Measurements from ENCODE around the gene POFUT2.

The POFUT2 gene

DNA sequence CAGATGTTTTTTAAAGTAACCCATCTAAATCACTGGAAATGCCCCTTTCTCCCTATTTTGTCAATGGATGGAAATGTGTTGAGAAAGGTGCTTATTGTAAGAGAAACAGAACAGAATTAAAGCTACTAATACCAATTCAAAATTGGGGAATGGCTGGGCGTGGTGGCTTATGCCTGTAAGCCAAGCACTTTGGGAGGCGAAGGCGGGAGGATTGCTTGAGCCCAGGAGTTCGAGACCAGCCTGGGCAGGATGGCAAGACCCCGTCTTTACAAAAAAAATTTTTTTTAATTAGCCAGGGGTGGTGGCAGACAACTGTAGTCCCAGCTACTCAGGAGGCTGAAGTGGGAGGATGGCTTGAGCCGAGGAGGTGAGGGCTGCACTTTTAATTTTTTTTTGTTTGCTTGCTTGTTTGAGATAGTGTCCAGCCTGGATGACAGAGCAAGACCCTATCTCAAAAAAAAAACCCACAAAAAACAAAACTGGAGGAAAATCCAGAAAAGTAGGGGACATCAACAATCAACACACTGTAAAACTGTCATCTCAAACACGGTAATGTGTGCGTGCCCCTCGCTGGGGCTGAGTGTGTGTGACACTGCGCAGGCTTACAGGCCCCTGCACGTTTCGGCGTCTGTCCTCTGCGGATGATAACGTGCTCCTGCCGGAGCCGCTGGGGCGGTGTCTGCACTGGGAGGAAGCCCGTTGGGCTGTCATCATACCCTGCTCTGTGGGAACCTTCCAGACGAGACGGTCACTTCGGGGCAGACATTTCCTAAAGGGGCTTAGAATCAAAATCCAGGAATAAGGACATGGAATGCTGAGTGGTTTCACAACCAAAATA is 11.6 kb upstream of the POFUT2 start:
- no peak for DNase-seq (ENCODE audit: low read depth in 2 of 3, low spot score in 1 of 3)

DNA sequence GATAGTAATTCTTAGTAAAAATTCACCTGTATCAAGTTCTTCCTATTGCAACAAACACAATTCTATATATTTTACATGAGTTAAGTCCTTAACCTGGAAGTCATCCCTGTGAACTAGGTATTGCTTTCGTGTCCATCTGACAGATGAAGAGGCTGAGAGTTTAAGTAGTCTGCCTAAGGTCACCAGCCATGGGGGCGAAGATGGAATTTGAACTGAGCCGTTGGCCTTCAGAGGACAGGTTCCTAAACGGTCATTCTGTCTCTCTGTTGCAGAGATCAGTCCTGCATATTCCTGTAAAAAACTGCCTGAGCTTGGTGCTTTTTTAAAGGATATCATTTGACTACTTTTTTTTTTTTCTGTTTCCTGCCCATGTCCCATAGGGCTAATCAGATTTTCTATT is 10.2 kb upstream of the POFUT2 start:
- DNase-seq (ENCODE audit: low read depth in 2 of 3, low spot score in 1 of 3): no peak

DNA sequence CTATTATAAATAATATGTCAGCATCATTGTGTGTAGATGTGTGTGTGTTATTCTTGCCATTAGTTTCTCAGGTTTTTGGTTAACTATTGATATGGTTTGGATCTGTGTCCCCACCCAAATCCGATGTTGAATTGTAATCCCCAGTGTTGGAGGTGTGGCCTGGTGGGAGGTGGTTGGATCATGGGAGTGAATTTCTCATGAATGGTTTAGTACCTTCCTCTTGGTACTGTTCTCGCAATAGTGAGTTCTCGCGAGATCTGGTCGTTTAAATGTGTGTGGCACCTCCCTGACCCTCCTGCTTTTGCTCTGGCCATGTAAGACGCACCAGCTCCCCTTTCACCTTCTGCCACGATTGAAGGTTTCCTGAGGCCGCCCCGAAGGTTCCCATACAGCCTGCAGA is 9.6 kb upstream of the POFUT2 start:
- DNase-seq (ENCODE audit: low read depth in 2 of 3, low spot score in 1 of 3): no peak

GRCh38 chr21:45296638-45297037 is 8.9 kb upstream of the POFUT2 start:
- DNase-seq (ENCODE audit: low read depth in 2 of 3, low spot score in 1 of 3): no peak

DNA sequence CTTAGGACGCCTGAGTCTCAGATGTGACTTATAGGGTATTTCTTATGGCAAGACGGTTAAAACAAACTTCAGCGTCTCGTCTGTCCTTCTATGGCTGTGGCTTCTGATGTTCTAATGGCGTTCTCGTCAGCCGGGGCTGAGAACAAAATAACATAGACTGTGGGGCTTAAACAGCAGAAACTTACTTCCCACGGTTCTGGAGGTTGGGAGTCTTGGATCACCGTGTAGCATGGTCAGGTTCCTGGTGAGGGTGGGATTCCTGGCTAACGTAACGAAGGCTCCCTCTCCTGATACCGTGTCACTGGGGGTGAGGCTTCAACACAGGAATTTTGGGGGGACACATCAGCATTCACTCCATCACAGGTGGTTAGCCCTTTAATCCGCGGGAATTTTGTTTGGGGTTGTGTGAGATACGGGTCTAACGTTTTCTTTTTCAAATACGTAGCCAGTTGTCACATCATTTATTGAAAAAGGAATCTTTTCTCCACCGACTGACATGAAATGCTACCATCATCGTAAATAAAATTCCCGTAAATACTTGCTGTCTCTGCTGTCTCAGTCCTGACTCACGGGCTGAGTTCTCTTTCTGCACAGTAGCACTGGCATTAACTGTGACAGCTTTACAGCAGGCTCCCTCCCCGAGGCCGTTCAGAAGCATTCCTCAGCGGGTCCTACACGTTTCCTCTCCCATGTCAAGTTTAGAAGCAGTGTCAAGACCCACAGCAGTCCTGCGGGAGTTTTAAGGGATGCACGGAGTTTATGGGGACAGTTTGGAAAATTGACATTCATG is 8.1 kb upstream of the POFUT2 start:
- no peak for DNase-seq (ENCODE audit: low read depth in 2 of 3, low spot score in 1 of 3)

DNA sequence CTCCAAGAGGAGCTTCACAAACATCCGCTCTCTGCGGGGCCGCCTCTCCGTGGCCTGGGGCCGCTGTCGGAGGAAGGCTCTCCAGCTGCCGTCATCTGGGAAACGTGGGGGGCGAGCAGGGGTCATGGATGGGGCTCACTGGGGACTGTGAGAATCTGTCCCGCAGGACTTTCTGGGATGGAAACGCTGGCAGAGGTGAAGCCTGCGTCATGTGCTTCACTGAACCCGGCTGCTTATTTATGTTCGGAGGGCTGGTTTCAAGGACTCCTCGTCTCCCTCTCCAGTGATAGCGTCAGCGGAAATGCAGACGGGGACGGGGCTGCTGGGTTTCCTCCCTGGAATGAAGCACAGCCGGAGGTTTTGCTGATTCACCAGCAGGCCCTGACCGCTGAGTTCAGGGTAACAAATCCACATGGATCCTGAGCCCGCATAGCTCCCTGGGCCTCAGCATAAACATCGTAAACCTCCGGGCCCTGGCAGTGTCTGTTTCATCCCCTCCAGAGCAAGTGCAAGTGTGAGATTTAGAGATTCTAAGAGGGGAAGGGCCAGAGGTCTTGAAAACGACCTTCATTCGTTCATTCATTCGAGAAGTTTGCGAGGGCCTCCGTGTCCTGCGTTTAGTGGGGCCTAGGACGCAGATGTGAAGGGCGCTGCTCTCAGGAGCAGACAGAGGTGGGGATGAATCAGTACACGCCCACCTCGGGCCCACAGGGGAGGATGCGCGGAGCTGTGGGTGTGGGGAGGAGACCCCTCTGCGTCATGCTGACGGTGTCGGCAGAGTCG is 7.0 kb upstream of the POFUT2 start:
- DNase-seq (ENCODE audit: low read depth in 2 of 3, low spot score in 1 of 3): no peak

- DNase-seq (ENCODE audit: low read depth in 2 of 3, low spot score in 1 of 3): no peak
Observed at GRCh38 chr21:45293726-45294401, 6.2 kb upstream of the POFUT2 start.

GRCh38 chr21:45293220-45293725 is 5.6 kb upstream of the POFUT2 start:
- DNase-seq (ENCODE audit: low read depth in 2 of 3, low spot score in 1 of 3): no peak

DNA sequence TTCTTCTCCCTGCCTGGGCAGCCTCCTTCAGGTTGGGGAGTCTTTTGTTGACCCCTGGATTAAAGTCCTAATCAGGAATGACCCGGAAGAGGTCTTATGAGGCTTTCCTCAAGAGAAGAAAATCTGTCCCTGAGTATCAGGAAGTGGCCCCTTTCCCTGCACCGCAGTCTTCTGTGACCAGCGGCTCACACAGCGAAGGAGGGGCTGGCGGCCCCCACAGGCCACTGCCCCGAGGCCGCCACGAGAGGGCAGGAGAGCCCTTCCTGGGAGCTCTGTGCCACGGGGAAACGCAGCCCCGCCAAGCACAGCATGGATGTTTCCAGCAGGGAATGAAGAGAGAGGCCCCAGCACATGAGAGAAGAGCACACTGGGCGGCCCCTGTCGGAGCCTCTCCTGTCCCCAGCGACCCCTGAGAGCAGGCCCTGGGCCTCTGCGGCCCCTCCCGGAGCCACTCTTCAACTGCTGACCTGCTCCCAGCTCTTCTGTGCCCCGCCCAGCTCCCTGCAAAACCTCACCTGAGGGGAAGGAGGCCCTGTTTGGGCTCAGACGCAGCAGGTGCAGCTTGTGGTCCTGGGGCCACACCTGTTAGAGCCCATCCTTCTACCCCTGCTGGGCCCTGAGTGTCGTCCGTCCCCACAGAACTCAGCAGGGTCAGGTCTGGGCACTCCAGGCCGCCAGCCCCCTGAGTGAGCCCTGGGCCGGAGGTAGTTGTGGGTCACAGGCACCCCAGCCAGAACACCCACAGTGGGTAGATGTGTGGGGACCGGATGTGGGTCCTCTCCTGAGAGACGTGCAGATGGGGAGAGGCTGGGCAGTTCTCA is 4.9 kb upstream of the POFUT2 start:
- DNase-seq (ENCODE audit: low read depth in 2 of 3, low spot score in 1 of 3): peak; percentile 44 to 66 (median 48)

DNA sequence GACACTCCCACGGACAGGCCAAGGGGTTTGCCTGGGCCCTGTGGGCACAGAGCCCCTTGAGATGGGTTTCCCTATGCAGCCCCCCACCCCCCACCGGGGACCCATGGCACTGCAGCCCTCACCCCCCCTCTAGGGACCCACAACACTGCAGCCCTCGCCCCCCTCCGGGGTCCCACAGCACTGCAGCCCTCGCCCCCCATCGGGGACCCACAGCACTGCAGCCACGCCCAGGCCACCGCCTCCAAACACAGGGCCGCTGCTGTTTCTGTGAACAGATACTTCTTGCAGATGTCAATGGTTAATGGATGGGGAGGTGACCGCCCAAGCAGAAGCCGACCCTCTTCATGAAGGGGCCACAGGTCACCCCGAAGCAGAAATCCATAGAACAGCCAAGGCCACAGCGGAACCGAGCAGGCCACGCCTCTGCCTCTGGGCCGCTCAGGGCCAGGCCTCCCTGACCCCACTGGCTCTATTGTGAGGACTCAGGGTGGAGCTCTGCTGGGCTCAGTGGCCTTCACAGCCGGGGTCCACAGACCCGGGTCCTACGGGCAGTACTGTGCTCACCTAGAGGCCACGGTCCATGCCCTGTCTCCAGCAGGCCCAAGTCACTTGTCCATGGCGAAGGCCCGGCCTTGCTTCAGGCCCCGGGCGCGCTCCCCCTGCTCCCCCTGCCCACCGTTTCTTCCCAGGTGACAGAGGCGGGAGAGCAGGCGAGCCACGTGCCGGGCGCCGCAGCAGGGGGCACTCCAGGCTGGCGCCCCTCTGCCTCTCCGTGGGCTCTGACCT is 4.1 kb upstream of the POFUT2 start:
- no peak for DNase-seq (ENCODE audit: low read depth in 2 of 3, low spot score in 1 of 3)

DNA sequence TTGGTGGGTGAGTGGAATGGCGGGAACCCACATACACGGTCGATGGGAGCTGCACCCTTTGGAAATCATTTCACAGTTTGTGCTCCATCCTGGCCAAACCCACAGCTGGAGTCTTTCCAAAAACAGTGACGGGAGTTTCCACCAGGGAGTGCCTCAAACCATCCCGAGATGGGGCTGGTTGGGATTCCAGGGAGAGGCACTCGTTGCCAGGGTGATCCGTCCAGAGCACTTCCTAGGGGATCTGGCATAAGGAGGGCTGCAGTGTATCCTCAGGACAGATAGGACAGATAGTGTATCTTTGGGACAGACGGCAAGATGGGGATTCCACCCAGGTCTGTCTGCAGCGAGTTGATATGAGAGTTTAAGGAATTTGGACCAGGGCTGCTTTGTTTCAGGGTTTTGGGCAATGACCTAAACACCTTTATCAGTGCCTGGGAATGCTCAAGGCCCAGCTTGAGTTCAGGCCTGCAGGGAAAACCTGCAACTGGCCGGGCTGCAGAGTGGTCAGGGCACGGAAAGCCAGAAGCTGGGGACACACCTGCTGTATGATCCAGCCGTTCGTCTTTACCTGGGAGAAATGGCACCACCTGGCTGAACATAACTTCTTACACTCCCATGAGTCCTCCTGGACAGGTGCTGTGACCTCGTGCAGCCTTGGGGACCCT is 3.4 kb upstream of the POFUT2 start:
- no peak for DNase-seq (ENCODE audit: low read depth in 2 of 3, low spot score in 1 of 3)

GRCh38 chr21:45289655-45290515 is 2.2 kb upstream of the POFUT2 start:
- no peak for DNase-seq (ENCODE audit: low read depth in 2 of 3, low spot score in 1 of 3)

DNA sequence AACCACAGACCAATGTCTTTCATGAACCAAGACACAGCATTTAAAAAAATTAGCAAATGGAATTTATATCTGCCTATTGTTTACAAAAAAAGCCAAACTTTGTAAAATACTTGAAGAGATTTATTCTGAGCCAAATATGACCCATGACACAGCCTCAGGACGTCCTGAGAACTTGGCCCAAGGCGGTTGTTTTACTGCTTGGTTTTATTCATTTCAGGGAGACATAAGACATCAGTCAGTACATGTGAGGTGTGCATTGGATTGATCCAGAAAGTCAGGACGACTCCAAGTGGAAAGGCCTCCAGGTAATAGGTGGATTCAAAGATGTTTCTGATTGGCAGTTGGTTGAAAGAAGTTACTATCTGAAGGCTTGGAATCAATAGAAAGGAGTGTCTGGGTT is 1.4 kb upstream of the POFUT2 start:
- no peak for DNase-seq (ENCODE audit: low read depth in 2 of 3, low spot score in 1 of 3)

- no peak for DNase-seq (ENCODE audit: low read depth in 2 of 3, low spot score in 1 of 3)
Observed at GRCh38 chr21:45288441-45288841, 746 bp upstream of the POFUT2 start.

GRCh38 chr21:45286671-45287437 is 841 bp downstream of the POFUT2 start:
- no peak for DNase-seq (ENCODE audit: low read depth in 2 of 3, low spot score in 1 of 3)

DNA sequence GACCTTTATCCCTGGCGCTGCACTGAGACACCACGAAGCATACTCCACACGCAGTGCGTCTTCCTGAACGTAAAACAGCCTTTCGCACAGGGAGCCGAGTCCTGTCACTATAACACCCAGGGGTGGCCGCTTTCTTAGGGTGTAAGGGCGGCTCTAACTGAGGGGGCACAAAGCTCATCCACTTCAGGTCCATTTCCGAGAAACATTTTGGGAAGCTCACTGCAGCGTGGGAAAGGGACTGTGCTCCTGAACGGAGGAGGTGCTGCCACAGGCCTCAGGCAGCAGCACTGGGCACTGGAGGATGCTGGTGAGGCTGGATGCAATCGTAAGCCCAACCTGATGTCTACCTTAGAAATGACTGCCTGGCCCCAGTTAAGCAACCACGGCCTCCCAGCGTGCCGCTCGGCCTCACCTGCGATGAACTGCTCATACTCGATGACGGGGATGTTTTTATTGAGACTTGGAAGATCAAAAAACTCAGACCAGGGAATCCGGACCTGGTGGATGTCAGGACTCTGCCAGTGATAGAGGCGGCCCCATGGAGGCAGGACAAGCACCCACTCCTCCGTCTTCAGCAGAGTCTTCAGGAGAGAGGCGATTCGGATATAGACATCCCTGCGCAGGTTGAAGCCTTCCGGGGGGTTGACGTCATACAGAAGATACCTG is 2.3 kb downstream of the POFUT2 start:
- DNase-seq (ENCODE audit: low read depth in 2 of 3, low spot score in 1 of 3): no peak

GRCh38 chr21:45284456-45284741 is 3.3 kb downstream of the POFUT2 start:
- no peak for DNase-seq (ENCODE audit: low read depth in 2 of 3, low spot score in 1 of 3)

All from stimulated activated CD4-positive, alpha-beta T cell treated with anti-CD3 and anti-CD28 coated beads, Interleukin-12 subunit alpha, Interleukin-12 subunit beta, amount 100 ng/mL, for 48 hours (primary cell).